Kidney capillary endothelial cell (primary cell): ENCODE data around the gene BCKDHA.
A peak's percentile ranks its signal among the peaks of the same experiment; 100 is the strongest.
"Not testable (repeated sequence)": the region's sequence is repeated elsewhere in the genome, so short reads cannot be mapped to it uniquely, and the experiment has no call there.

Experiments used
- DNase-seq: peaks from one replicate; pipeline ENCODE4 v3.0.0-alpha.2; 2018; ENCODE audit warnings: low spot score

Gene BCKDHA

GRCh38 chr19:41405776-41406175 lies 8.2 kb downstream of the BCKDHA start:
- DNase-seq: no peak

- DNase-seq: peak; percentile 73
These were observed 9.7 kb downstream of the BCKDHA start for GRCh38 chr19:41407271-41407670.

- no peak for DNase-seq
These were observed 10.6 kb downstream of the BCKDHA start for GRCh38 chr19:41408256-41408655.

- DNase-seq: not testable (repeated sequence)
These were observed 11.2 kb downstream of the BCKDHA start for GRCh38 chr19:41408846-41409245.

GRCh38 chr19:41409288-41409687 lies 11.7 kb downstream of the BCKDHA start:
- DNase-seq: no peak

- no peak for DNase-seq
These were observed 12.9 kb downstream of the BCKDHA start for GRCh38 chr19:41410336-41411054.

- DNase-seq: no peak
These were observed 13.7 kb downstream of the BCKDHA start for GRCh38 chr19:41411100-41411967.

- DNase-seq: no peak
These were observed 14.3 kb downstream of the BCKDHA start for GRCh38 chr19:41411968-41412265.

- DNase-seq: no peak
These were observed 15.3 kb downstream of the BCKDHA start for GRCh38 chr19:41412953-41413352.

GRCh38 chr19:41413947-41414346 lies 16.3 kb downstream of the BCKDHA start:
- DNase-seq: no peak

GRCh38 chr19:41414461-41414860 lies 16.8 kb downstream of the BCKDHA start:
- DNase-seq: no peak

GRCh38 chr19:41415154-41415571 lies 17.5 kb downstream of the BCKDHA start:
- no peak for DNase-seq

- no peak for DNase-seq
These were observed 18.6 kb downstream of the BCKDHA start for GRCh38 chr19:41416194-41416674.

- DNase-seq: no peak
These were observed 22.7 kb downstream of the BCKDHA start for GRCh38 chr19:41420101-41420880.

- DNase-seq: no peak
These were observed 23.7 kb downstream of the BCKDHA start for GRCh38 chr19:41421314-41421713.

- no peak for DNase-seq
These were observed 24.4 kb downstream of the BCKDHA start for GRCh38 chr19:41421973-41422372.

GRCh38 chr19:41422456-41422855 lies 24.8 kb downstream of the BCKDHA start:
- no peak for DNase-seq

GRCh38 chr19:41422955-41423354 lies 25.3 kb downstream of the BCKDHA start:
- no peak for DNase-seq

GRCh38 chr19:41424335-41425173 lies 26.9 kb downstream of the BCKDHA start:
- no peak for DNase-seq

- no peak for DNase-seq
These were observed 27.8 kb downstream of the BCKDHA start for GRCh38 chr19:41425174-41426115.
